ENCODE measurements around the gene GALNTL6.
"Not testable (repeated sequence)": the region's sequence is repeated elsewhere in the genome, so short reads cannot be mapped to it uniquely, and the experiment has no call there.

GALNTL6 gene

DNA sequence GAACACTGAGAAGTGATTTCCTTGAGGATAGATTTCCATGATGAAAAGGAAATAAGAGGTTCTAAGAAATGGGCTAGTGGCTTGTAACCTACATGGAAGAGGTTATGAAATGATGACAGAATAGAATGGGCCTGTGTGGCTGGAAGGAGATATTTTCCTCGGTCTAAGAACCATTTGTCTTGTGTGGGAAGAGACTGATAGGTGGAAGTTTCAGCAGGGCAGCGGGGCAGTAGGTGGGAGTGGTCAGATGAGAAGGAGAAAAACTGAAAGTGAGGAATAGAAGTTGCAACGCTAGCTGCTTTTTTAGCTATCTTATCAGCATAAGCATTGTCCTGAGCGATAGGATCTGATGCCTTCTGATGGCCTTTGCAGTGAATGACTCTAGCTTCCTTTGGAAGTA, 1144.0 kb downstream of the GALNTL6 start:
- H3K4me1 ChIP-seq (ENCODE audit: control insufficient read depth, insufficient read depth, low read length, poor library complexity, severe bottlenecking) = no peaks in the 10 kb centered on the region
- WGBS, 2 experiments (ENCODE audit: insufficient coverage in 2 of 2) = 80 to 92% methylated on average over 4 of the region's 4 CpGs
- no peaks in the 10 kb centered on the region for H3K36me3 ChIP-seq (ENCODE audit: control insufficient read depth, insufficient read depth, low read length)
- no peak overlapping the region for H3K27ac ChIP-seq (ENCODE audit: low read depth, low read length, severe bottlenecking)
- no peaks in the 10 kb centered on the region for H3K9me3 ChIP-seq (ENCODE audit: control insufficient read depth, low read length)
- H3K4me3 ChIP-seq (ENCODE audit: extremely low read depth, insufficient read depth, low read length, poor library complexity, severe bottlenecking) = no peak overlapping the region

DNA sequence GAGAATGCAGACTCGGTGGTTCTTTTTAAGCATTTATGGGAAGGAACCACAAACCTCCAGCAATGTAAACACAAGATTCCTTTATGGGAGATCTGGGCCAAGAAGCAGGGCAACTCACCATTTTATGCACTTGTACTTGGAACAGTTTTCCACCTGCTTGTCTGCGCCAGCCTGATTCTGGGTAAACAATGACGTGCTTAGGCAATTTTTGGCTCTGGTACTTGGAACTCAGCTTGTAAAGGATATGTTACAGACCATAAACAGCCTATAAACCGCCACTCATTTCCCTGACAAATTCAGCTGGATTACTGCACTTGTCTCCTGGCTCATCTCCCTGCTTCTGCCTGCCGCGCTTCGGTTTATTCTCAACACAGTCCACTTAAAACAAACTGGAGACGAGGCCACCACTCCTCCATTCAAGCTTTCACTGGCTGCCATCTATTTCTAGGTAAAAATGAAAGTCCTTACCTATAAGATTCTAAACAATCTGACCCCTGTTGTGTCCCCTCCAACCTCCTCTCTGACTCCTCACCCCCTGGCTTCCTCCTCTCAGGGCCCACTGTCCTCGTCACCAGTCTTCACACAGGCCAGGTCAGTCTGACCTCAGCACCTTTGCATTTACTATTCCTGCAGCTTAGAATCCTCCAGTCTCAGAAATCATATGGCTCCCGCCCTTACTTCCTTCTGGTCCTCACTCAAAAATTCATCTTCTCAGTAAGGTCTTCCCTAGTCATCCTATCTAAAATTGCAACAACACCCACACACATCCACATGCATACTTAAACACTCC, 1149.6 kb downstream of the GALNTL6 start:
- no peaks in the 10 kb centered on the region for H3K36me3 ChIP-seq (ENCODE audit: control insufficient read depth, insufficient read depth, low read length)
- H3K4me3 ChIP-seq (ENCODE audit: extremely low read depth, insufficient read depth, low read length, poor library complexity, severe bottlenecking) = no peak overlapping the region
- H3K4me1 ChIP-seq (ENCODE audit: control insufficient read depth, insufficient read depth, low read length, poor library complexity, severe bottlenecking) = no peaks in the 10 kb centered on the region
- no peaks in the 10 kb centered on the region for H3K9me3 ChIP-seq (ENCODE audit: control insufficient read depth, low read length)
- H3K27ac ChIP-seq (ENCODE audit: low read depth, low read length, severe bottlenecking) = no peak overlapping the region
- WGBS, 2 experiments (ENCODE audit: insufficient coverage in 2 of 2) = 86 to 92% methylated on average over 9 of the region's 10 CpGs

DNA sequence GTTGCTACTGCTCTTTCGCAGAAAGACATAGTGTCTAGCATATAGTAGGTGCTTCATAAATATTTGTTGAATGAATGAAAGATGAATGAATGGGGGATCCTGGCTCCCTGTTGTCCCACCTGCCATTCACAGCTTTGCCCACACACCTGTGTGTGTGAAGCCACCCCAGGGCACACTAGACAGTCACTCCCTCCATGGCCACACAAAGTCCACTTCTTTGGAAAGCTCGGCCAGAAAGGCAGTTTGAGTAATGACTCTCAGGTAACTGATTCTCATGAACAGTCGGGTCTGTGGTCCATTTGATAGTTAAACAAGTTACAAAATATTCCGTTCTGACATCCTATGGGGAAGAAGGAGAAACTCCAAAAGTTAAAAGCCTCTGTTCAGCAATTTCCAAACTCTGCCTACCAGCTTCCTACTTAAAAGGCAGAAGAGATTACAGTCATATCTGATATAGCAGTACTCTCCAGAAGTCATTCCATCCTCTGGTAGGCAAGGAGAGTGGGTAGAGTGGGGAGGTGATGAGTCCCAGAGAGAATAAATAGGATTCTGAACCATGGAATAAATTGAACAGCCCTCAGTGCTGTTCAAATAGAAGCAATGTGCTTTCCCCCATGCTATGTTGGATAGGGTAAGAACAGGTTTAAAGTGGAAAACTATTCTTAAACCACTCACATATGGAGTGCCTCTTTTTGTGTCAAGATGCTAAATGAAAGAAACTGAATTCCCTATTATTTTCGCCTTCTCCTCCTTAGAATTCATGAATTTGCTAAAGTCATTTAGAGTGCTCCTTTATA, 1150.5 kb downstream of the GALNTL6 start:
- no peak overlapping the region for H3K27ac ChIP-seq (ENCODE audit: low read depth, low read length, severe bottlenecking)
- no peaks in the 10 kb centered on the region for H3K9me3 ChIP-seq (ENCODE audit: control insufficient read depth, low read length)
- WGBS, 2 experiments (ENCODE audit: insufficient coverage in 2 of 2) = 87 to 100% methylated on average over 1 to 4 of the region's 5 CpGs
- H3K4me3 ChIP-seq (ENCODE audit: extremely low read depth, insufficient read depth, low read length, poor library complexity, severe bottlenecking) = no peak overlapping the region
- H3K36me3 ChIP-seq (ENCODE audit: control insufficient read depth, insufficient read depth, low read length) = no peaks in the 10 kb centered on the region
- no peaks in the 10 kb centered on the region for H3K4me1 ChIP-seq (ENCODE audit: control insufficient read depth, insufficient read depth, low read length, poor library complexity, severe bottlenecking)

DNA sequence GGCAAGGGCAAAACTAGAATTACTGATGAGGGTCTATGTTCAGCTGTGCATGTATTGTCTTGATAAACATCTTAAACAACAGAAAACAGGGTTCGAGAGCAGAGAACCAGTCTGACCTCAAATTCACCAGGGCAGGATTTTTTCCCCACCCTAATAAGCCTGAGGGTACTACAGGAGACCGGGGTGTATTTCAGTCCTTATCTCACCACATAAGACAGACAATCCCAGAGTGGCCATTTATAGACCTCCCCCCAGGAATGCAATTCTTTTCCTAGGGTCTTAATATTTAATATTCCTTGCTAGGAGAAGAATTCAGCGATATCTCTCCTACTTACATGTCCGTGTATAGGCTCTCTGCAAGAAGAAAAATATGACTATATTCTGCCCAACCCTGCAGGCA, 1157.0 kb downstream of the GALNTL6 start:
- peaks cover 11% of the 10 kb centered on the region for H3K9me3 ChIP-seq (ENCODE audit: control insufficient read depth, low read length)
- 75 to 92% methylated on average over 1 to 2 of the region's 4 CpGs for WGBS, 2 experiments (ENCODE audit: insufficient coverage in 2 of 2)
- H3K27ac ChIP-seq (ENCODE audit: low read depth, low read length, severe bottlenecking); H3K4me3 ChIP-seq (ENCODE audit: extremely low read depth, insufficient read depth, low read length, poor library complexity, severe bottlenecking); H3K36me3 ChIP-seq (ENCODE audit: control insufficient read depth, insufficient read depth, low read length); H3K4me1 ChIP-seq (ENCODE audit: control insufficient read depth, insufficient read depth, low read length, poor library complexity, severe bottlenecking): not testable (repeated sequence)

DNA sequence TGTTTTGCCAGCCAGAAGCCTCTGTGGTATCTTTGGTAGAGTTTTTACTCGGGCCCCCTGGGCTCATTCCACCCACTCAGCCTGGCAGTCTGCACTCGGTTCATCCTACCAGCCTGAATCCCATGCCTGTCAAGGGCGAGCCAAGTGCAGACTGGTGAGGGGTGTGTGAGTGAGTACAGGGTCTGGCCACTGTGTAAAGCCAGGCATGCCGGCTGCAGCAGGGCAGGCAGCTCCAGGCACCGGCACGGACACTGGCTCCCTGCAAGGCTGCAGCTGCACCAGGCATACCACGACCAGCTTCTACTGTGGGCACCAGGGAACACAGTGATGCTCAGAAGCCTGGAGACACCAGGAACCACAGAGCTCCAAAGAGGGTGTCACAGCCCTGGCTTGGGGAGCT, 1161.4 kb downstream of the GALNTL6 start:
- H3K36me3 ChIP-seq (ENCODE audit: control insufficient read depth, insufficient read depth, low read length) = no peaks in the 10 kb centered on the region
- WGBS, 2 experiments (ENCODE audit: insufficient coverage in 2 of 2) = 91 to 94% methylated on average over 5 to 7 of the region's 7 CpGs
- no peak overlapping the region for H3K27ac ChIP-seq (ENCODE audit: low read depth, low read length, severe bottlenecking)
- H3K4me3 ChIP-seq (ENCODE audit: extremely low read depth, insufficient read depth, low read length, poor library complexity, severe bottlenecking) = no peak overlapping the region
- peaks cover 9% of the 10 kb centered on the region for H3K9me3 ChIP-seq (ENCODE audit: control insufficient read depth, low read length)
- H3K4me1 ChIP-seq (ENCODE audit: control insufficient read depth, insufficient read depth, low read length, poor library complexity, severe bottlenecking) = no peaks in the 10 kb centered on the region

DNA sequence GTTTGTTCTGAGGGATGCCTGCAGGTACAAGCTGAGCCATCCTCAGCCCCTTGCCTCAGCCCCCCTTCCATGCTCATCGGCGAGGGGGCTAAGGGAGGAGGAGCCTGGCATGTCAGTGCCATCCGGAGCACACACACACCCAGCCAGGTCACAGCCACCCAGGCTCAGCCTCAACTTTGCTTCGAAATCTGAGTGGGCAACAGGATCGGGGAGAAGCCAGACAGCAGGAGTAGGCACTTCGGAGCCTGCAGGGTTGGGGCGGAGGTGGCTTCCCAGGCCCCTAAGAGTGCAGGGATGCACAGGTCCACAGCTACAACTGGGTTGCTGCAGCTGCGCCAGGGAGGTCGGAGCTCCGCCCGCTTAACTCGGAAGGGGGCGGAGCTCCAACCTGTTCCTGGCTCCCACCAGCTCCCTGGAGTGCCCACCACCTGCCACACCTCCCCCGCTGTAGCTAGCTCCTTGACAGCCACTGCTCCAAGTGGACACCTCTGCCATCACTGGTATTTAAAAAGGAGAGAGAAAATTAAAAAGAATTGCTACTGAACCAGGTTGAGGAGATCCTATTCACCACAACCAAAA, 1162.5 kb downstream of the GALNTL6 start:
- H3K4me3 ChIP-seq (ENCODE audit: extremely low read depth, insufficient read depth, low read length, poor library complexity, severe bottlenecking) = no peak overlapping the region
- H3K27ac ChIP-seq (ENCODE audit: low read depth, low read length, severe bottlenecking) = no peak overlapping the region
- no peaks in the 10 kb centered on the region for H3K36me3 ChIP-seq (ENCODE audit: control insufficient read depth, insufficient read depth, low read length)
- peaks cover 6% of the 10 kb centered on the region for H3K9me3 ChIP-seq (ENCODE audit: control insufficient read depth, low read length)
- no peaks in the 10 kb centered on the region for H3K4me1 ChIP-seq (ENCODE audit: control insufficient read depth, insufficient read depth, low read length, poor library complexity, severe bottlenecking)
- WGBS, 2 experiments (ENCODE audit: insufficient coverage in 2 of 2) = 88 to 96% methylated on average over 11 to 14 of the region's 14 CpGs

DNA sequence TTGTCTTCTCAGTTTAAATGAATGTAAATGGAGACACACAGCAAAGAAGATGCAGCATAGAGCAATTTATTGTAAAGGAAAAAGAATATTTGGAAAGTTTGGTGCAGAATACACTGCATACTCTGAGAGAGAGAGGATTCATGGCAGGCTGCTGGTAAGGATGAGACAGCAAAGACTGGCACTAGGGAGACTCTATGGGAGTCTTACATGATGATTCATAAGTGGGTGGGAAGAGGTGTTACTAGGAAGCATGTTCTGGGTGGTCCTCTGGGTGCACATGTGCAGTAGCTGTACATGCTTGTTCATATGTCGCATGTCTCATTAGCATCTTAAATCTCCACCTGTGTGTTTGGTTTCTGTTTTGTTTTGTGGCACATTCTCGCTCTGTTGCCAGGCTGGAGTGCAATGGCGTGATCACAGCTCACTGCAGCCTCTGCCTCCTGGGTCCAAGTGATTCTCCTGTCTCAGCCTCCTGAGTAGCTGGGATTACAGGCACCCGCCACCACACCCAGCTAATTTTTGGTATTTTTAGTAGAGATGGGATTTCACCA, 1164.4 kb downstream of the GALNTL6 start:
- WGBS, 2 experiments (ENCODE audit: insufficient coverage in 2 of 2) = 79 to 90% methylated on average over 3 of the region's 4 CpGs

DNA sequence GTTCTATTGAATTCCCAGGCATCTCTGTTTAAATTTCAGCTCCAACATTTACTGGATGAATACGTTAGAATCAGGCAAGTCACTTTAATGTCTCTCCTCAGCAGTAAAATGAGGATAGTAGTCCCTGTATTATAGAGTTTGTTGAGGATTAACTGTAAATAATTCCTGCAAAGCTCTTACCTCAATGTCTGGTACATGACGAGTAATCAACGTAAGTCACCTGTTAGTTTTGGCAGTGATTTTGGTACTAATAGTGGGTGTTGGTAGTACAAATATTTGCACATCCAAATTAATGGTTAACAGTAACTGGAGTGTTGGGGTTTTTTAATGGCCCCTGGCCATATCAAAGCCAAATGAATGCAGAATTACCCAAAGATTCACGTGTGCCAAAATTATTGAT, 1165.6 kb downstream of the GALNTL6 start:
- WGBS, 2 experiments (ENCODE audit: insufficient coverage in 2 of 2) = 86% methylated on average over 2 of the region's 4 CpGs; no CpG with 5 or more reads in 1 of the 2 experiments
- H3K4me3 ChIP-seq (ENCODE audit: extremely low read depth, insufficient read depth, low read length, poor library complexity, severe bottlenecking) = no peak overlapping the region
- no peaks in the 10 kb centered on the region for H3K36me3 ChIP-seq (ENCODE audit: control insufficient read depth, insufficient read depth, low read length)
- H3K4me1 ChIP-seq (ENCODE audit: control insufficient read depth, insufficient read depth, low read length, poor library complexity, severe bottlenecking) = no peaks in the 10 kb centered on the region
- no peak overlapping the region for H3K27ac ChIP-seq (ENCODE audit: low read depth, low read length, severe bottlenecking)
- H3K9me3 ChIP-seq (ENCODE audit: control insufficient read depth, low read length) = no peaks in the 10 kb centered on the region

More for the DNA sequence above, 1164.4 kb downstream of the GALNTL6 start:
- not testable (repeated sequence) for H3K9me3 ChIP-seq (ENCODE audit: control insufficient read depth, low read length); H3K36me3 ChIP-seq (ENCODE audit: control insufficient read depth, insufficient read depth, low read length); H3K4me3 ChIP-seq (ENCODE audit: extremely low read depth, insufficient read depth, low read length, poor library complexity, severe bottlenecking); H3K27ac ChIP-seq (ENCODE audit: low read depth, low read length, severe bottlenecking); H3K4me1 ChIP-seq (ENCODE audit: control insufficient read depth, insufficient read depth, low read length, poor library complexity, severe bottlenecking)

DNA sequence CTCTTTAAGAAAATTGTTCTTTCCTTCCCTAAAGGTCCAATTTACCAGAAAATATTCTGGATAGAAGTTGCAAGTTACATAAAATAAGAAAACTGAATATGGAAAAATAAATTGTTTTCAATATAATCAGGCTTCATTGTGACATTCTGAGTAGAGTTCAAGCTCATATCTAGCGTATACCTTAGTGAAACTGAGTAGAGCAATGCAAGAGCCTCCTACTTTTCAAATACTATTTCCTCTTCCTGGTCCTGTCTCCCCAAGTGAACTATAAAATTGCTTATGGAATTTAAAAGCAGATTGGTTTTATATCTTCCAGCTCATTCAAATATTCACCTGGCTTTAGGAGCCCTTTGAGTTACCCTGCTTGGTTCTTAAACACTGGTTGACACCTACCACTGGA, 1166.1 kb downstream of the GALNTL6 start:
- Histone ChIP-seq H3K27ac (ENCODE audit: low read depth, low read length, severe bottlenecking) (no peak overlapping the region), H3K9me3 (ENCODE audit: control insufficient read depth, low read length) (no peaks in the 10 kb centered on the region), H3K4me1 (ENCODE audit: control insufficient read depth, insufficient read depth, low read length, poor library complexity, severe bottlenecking) (no peaks in the 10 kb centered on the region), H3K4me3 (ENCODE audit: extremely low read depth, insufficient read depth, low read length, poor library complexity, severe bottlenecking) (no peak overlapping the region), H3K36me3 (ENCODE audit: control insufficient read depth, insufficient read depth, low read length) (no peaks in the 10 kb centered on the region)
- WGBS, 2 experiments (ENCODE audit: insufficient coverage in 2 of 2) = no CpG with 5 or more reads among the region's 1 CpG

DNA sequence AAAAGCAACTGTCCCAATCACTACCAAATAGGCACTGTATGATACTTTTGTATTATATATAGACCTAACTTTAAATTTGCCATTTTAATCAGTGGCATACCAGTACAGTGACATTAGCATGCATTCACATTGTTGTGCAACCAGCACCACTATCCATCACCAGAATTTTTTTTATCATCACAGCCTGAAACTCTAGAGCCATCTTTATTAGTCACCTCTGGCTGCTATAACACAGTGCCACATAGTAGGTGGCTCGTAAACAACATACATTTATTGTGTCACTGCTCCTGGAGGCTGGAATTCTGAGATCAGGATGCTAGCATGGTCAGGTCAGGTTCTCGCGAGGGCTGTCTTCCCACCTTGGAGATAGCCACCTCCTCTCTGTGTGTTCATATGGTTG, 1167.0 kb downstream of the GALNTL6 start:
- Histone ChIP-seq H3K4me3 (ENCODE audit: extremely low read depth, insufficient read depth, low read length, poor library complexity, severe bottlenecking) (no peak overlapping the region), H3K9me3 (ENCODE audit: control insufficient read depth, low read length) (no peaks in the 10 kb centered on the region), H3K27ac (ENCODE audit: low read depth, low read length, severe bottlenecking) (no peak overlapping the region), H3K4me1 (ENCODE audit: control insufficient read depth, insufficient read depth, low read length, poor library complexity, severe bottlenecking) (no peaks in the 10 kb centered on the region), H3K36me3 (ENCODE audit: control insufficient read depth, insufficient read depth, low read length) (no peaks in the 10 kb centered on the region)
- WGBS, 2 experiments (ENCODE audit: insufficient coverage in 2 of 2) = 83% methylated on average over 1 of the region's 3 CpGs; no CpG with 5 or more reads in 1 of the 2 experiments
